Measurements from ENCODE around the gene SLC24A1.

Gene SLC24A1

GRCh38 chr15:65620833-65621232, 905 bp upstream of the SLC24A1 start:
- H3K9me3 ChIP-seq (ENCODE audit: control insufficient read depth, insufficient read depth, low read length): no peaks in the 10 kb centered on the region
- H3K4me3 ChIP-seq (ENCODE audit: low read depth, low read length): no peak overlapping the region
- H3K9ac ChIP-seq (ENCODE audit: low read depth, low read length): no peak overlapping the region
- no peaks in the 10 kb centered on the region for H3K27me3 ChIP-seq (ENCODE audit: control insufficient read depth, insufficient read depth, low read length)
- H3K36me3 ChIP-seq (ENCODE audit: control insufficient read depth, insufficient read depth, low read length): peaks cover 8% of the 10 kb centered on the region
- peaks cover 6% of the 10 kb centered on the region for H3K4me1 ChIP-seq (ENCODE audit: control insufficient read depth, insufficient read depth, low read length)

GRCh38 chr15:65623103-65623502, 1.4 kb downstream of the SLC24A1 start:
- Histone ChIP-seq H3K36me3 (ENCODE audit: control insufficient read depth, insufficient read depth, low read length) (peaks cover 8% of the 10 kb centered on the region), H3K9me3 (ENCODE audit: control insufficient read depth, insufficient read depth, low read length) (no peaks in the 10 kb centered on the region), H3K4me1 (ENCODE audit: control insufficient read depth, insufficient read depth, low read length) (peaks cover 6% of the 10 kb centered on the region), H3K4me3 (ENCODE audit: low read depth, low read length) (no peak overlapping the region), H3K9ac (ENCODE audit: low read depth, low read length) (no peak overlapping the region), H3K27me3 (ENCODE audit: control insufficient read depth, insufficient read depth, low read length) (no peaks in the 10 kb centered on the region)

- Histone ChIP-seq H3K36me3 (ENCODE audit: control insufficient read depth, insufficient read depth, low read length) (peaks cover 8% of the 10 kb centered on the region), H3K27me3 (ENCODE audit: control insufficient read depth, insufficient read depth, low read length) (no peaks in the 10 kb centered on the region), H3K9me3 (ENCODE audit: control insufficient read depth, insufficient read depth, low read length) (no peaks in the 10 kb centered on the region), H3K4me3 (ENCODE audit: low read depth, low read length) (no peak overlapping the region), H3K4me1 (ENCODE audit: control insufficient read depth, insufficient read depth, low read length) (no peaks in the 10 kb centered on the region), H3K9ac (ENCODE audit: low read depth, low read length) (no peak overlapping the region)
Measured at GRCh38 chr15:65626856-65627255, 5.1 kb downstream of the SLC24A1 start.

DNA sequence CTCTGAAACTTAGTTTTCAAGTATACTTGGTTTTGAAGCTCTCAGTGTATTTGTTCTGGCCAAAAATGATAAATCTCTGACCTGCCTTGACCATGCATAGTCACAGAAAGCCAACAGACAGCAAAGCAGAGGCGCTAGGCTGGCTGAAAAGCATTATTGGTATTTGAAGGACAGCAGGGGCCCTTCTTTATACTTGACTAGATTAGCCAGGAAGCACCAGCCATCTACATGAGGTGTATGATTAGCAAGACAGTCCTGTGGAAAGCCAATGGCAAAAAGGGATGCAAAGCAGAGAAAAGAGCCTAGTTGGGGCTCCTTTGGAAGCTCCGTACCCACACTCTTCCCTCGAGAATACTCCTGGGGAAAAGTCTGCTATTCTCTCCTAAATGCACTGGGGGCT, 7.8 kb downstream of the SLC24A1 start:
- Histone ChIP-seq H3K9ac (ENCODE audit: low read depth, low read length) (no peak overlapping the region), H3K9me3 (ENCODE audit: control insufficient read depth, insufficient read depth, low read length) (no peaks in the 10 kb centered on the region), H3K27me3 (ENCODE audit: control insufficient read depth, insufficient read depth, low read length) (no peaks in the 10 kb centered on the region), H3K36me3 (ENCODE audit: control insufficient read depth, insufficient read depth, low read length) (peaks cover 8% of the 10 kb centered on the region), H3K4me1 (ENCODE audit: control insufficient read depth, insufficient read depth, low read length) (no peaks in the 10 kb centered on the region), H3K4me3 (ENCODE audit: low read depth, low read length) (no peak overlapping the region)

GRCh38 chr15:65630760-65631159, 9.0 kb downstream of the SLC24A1 start:
- H3K27me3 ChIP-seq (ENCODE audit: control insufficient read depth, insufficient read depth, low read length): no peaks in the 10 kb centered on the region
- H3K9ac ChIP-seq (ENCODE audit: low read depth, low read length): no peak overlapping the region
- no peaks in the 10 kb centered on the region for H3K9me3 ChIP-seq (ENCODE audit: control insufficient read depth, insufficient read depth, low read length)
- H3K4me1 ChIP-seq (ENCODE audit: control insufficient read depth, insufficient read depth, low read length): no peaks in the 10 kb centered on the region
- H3K36me3 ChIP-seq (ENCODE audit: control insufficient read depth, insufficient read depth, low read length): peaks cover under 1% of the 10 kb centered on the region
- no peak overlapping the region for H3K4me3 ChIP-seq (ENCODE audit: low read depth, low read length)

DNA sequence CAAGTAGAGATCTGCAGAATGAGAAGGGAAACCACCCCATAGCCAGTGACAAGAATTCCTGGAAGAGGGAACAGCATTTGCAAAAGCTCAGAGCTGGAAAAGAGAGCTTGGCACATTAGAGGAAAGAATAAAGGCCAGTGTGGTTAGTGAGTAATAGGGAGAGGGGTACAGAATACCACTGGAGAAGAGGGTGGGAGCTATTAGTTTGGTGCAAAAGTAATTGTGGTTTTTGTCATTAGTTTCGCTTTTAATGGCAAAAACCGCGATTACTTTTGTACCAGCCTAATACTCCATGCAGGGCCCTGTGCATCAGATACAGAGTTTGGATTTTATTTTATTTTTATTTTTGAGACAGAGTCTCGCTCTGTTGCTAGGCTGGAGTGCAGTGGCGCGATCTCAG, 9.8 kb downstream of the SLC24A1 start:
- Histone ChIP-seq H3K4me3 (ENCODE audit: low read depth, low read length) (no peak overlapping the region), H3K36me3 (ENCODE audit: control insufficient read depth, insufficient read depth, low read length) (no peaks in the 10 kb centered on the region), H3K9me3 (ENCODE audit: control insufficient read depth, insufficient read depth, low read length) (no peaks in the 10 kb centered on the region), H3K27me3 (ENCODE audit: control insufficient read depth, insufficient read depth, low read length) (no peaks in the 10 kb centered on the region), H3K4me1 (ENCODE audit: control insufficient read depth, insufficient read depth, low read length) (no peaks in the 10 kb centered on the region), H3K9ac (ENCODE audit: low read depth, low read length) (no peak overlapping the region)

DNA sequence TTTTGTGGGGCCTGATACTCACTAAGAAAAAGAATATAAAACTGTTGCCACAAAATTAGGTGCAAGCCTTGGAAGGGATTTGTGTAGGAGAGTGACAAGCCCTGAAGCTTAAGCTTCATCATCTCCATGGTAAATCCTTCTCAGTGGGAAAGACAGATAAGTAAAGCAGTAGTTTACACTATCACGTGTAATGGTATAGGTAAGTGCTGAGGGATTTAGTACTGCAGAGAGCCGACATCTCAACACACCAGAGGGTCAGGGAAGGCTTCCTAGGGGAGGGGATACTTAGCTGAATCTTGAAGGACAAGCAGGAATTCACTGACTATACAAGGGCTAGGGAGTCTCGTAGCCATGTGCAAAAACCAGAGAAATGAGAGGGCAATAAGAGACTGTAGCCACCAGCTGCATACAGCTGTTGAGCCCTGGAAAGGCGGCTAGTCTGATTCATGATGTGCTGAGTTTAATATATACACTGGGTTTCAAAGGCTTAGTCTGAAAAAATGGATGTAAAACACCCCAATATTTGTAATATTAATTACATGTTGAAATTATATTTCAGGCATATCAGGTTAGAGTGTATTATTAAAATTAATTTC, 11.1 kb downstream of the SLC24A1 start:
- H3K9me3 ChIP-seq (ENCODE audit: control insufficient read depth, insufficient read depth, low read length): no peaks in the 10 kb centered on the region
- no peak overlapping the region for H3K4me3 ChIP-seq (ENCODE audit: low read depth, low read length)
- H3K4me1 ChIP-seq (ENCODE audit: control insufficient read depth, insufficient read depth, low read length): no peaks in the 10 kb centered on the region
- H3K36me3 ChIP-seq (ENCODE audit: control insufficient read depth, insufficient read depth, low read length): no peaks in the 10 kb centered on the region
- no peaks in the 10 kb centered on the region for H3K27me3 ChIP-seq (ENCODE audit: control insufficient read depth, insufficient read depth, low read length)
- no peak overlapping the region for H3K9ac ChIP-seq (ENCODE audit: low read depth, low read length)

GRCh38 chr15:65633752-65634151, 12.0 kb downstream of the SLC24A1 start:
- Histone ChIP-seq H3K27me3 (ENCODE audit: control insufficient read depth, insufficient read depth, low read length) (no peaks in the 10 kb centered on the region), H3K9me3 (ENCODE audit: control insufficient read depth, insufficient read depth, low read length) (no peaks in the 10 kb centered on the region), H3K36me3 (ENCODE audit: control insufficient read depth, insufficient read depth, low read length) (no peaks in the 10 kb centered on the region), H3K9ac (ENCODE audit: low read depth, low read length) (no peak overlapping the region), H3K4me3 (ENCODE audit: low read depth, low read length) (no peak overlapping the region), H3K4me1 (ENCODE audit: control insufficient read depth, insufficient read depth, low read length) (no peaks in the 10 kb centered on the region)

GRCh38 chr15:65634356-65634755, 12.6 kb downstream of the SLC24A1 start:
- Histone ChIP-seq H3K9me3 (ENCODE audit: control insufficient read depth, insufficient read depth, low read length) (no peaks in the 10 kb centered on the region), H3K4me3 (ENCODE audit: low read depth, low read length) (no peak overlapping the region), H3K27me3 (ENCODE audit: control insufficient read depth, insufficient read depth, low read length) (no peaks in the 10 kb centered on the region), H3K9ac (ENCODE audit: low read depth, low read length) (no peak overlapping the region), H3K36me3 (ENCODE audit: control insufficient read depth, insufficient read depth, low read length) (no peaks in the 10 kb centered on the region), H3K4me1 (ENCODE audit: control insufficient read depth, insufficient read depth, low read length) (no peaks in the 10 kb centered on the region)

DNA sequence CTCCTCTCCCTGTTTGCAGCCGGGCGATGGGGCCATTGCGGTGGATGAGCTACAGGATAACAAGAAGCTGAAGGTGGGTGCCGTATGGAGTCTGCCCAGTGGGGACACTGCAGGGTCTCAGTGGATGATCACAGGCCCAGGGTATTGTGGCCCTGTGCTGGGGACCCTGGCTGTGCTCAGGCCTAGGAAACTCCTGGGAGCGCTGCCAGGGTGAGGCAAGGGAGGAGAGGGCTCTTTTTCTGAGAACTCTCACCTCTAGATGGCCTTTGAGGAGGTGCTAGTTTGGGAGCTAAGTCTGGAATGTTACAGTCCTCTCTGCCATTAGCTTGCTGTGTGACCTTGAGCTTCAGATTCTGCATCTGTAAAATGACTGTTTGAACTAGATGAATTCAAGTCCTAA, 16.4 kb downstream of the SLC24A1 start:
- no peaks in the 10 kb centered on the region for H3K4me1 ChIP-seq (ENCODE audit: control insufficient read depth, insufficient read depth, low read length)
- H3K36me3 ChIP-seq (ENCODE audit: control insufficient read depth, insufficient read depth, low read length): no peaks in the 10 kb centered on the region
- no peak overlapping the region for H3K9ac ChIP-seq (ENCODE audit: low read depth, low read length)
- H3K4me3 ChIP-seq (ENCODE audit: low read depth, low read length): no peak overlapping the region
- no peaks in the 10 kb centered on the region for H3K27me3 ChIP-seq (ENCODE audit: control insufficient read depth, insufficient read depth, low read length)
- no peaks in the 10 kb centered on the region for H3K9me3 ChIP-seq (ENCODE audit: control insufficient read depth, insufficient read depth, low read length)

GRCh38 chr15:65638681-65639089, 16.9 kb downstream of the SLC24A1 start:
- H3K4me3 ChIP-seq (ENCODE audit: low read depth, low read length): no peak overlapping the region

DNA sequence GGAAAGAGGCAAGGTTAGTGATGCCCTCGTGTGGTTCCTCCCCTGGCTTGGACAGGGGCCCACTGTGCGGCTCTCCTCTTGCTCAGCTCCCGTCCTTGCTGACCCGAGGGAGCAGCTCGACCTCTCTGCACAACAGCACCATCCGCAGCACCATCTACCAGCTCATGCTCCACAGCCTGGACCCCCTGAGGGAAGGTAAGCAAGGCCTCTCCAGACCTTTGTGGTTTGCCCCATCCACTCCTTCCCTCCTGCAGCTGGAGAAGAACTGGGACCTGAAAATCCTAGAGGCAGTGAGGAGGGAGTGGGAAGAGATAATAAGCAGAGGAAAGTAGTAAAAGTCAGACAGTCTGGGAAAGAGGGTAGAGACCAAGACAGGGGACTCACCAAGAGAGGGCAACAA, 17.8 kb downstream of the SLC24A1 start:
- Histone ChIP-seq H3K36me3 (ENCODE audit: control insufficient read depth, insufficient read depth, low read length) (no peaks in the 10 kb centered on the region), H3K4me3 (ENCODE audit: low read depth, low read length) (no peak overlapping the region), H3K9ac (ENCODE audit: low read depth, low read length) (no peak overlapping the region), H3K27me3 (ENCODE audit: control insufficient read depth, insufficient read depth, low read length) (no peaks in the 10 kb centered on the region), H3K4me1 (ENCODE audit: control insufficient read depth, insufficient read depth, low read length) (no peaks in the 10 kb centered on the region), H3K9me3 (ENCODE audit: control insufficient read depth, insufficient read depth, low read length) (no peaks in the 10 kb centered on the region)

More at GRCh38 chr15:65638681-65639089, 16.9 kb downstream of the SLC24A1 start:
- H3K36me3 ChIP-seq (ENCODE audit: control insufficient read depth, insufficient read depth, low read length): no peaks in the 10 kb centered on the region
- no peaks in the 10 kb centered on the region for H3K9me3 ChIP-seq (ENCODE audit: control insufficient read depth, insufficient read depth, low read length)
- no peak overlapping the region for H3K9ac ChIP-seq (ENCODE audit: low read depth, low read length)
- no peaks in the 10 kb centered on the region for H3K27me3 ChIP-seq (ENCODE audit: control insufficient read depth, insufficient read depth, low read length)
- no peaks in the 10 kb centered on the region for H3K4me1 ChIP-seq (ENCODE audit: control insufficient read depth, insufficient read depth, low read length)

Measured in iPS-15b (cell line).